ENCODE data around the gene CPE.
"Not testable (repeated sequence)": the region's sequence is repeated elsewhere in the genome, so short reads cannot be mapped to it uniquely, and the experiment has no call there.

Gene CPE

DNA sequence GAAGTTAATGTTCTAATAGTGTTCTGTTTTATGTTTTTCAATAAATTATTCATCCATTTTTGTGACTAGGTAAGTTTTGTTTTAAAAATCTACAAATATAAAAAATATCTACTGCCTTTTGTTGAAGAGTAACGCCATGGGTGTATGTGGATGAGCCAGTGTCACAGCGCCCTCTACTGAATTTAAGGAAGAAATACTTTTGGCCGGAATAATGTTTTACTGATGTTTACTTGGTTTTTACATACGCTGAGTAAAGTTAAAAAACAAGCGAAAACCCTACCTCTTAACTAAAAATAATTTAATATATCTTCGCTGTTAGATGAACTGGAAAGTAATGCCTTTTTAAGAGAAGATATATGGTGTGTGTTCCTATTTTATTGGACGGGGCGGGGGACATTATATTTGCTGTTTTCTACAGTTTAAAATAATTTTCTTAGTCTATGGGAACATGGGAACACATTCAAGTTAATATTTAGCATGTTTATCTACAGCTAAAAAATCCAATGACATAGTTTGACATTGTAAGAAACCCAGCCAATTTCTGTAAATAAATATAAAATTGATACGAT is 86.1 kb downstream of the CPE start:
- DNase-seq (ENCODE audit: low spot score), result peak; percentile 66

DNA sequence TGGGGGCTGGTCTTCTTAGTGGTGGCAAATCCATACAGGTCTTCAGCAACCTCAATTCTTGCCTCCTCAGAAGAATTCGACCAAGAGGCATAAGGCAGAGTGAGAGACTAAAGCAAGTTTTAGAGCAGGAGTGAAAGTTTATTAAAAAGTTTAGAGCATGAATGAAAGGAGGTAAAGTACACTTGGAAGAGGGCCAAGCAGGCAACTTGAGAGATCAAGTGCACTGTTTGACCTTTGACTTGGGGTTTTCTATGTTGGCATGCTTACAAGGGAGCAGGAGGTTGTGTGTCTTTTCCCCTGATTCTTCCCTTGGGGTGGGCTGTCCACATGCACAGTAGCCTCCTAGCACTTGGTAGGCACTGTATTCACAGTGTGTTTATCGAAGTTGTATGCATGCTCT is 91.2 kb downstream of the CPE start:
- no peak for DNase-seq (ENCODE audit: low spot score)

DNA sequence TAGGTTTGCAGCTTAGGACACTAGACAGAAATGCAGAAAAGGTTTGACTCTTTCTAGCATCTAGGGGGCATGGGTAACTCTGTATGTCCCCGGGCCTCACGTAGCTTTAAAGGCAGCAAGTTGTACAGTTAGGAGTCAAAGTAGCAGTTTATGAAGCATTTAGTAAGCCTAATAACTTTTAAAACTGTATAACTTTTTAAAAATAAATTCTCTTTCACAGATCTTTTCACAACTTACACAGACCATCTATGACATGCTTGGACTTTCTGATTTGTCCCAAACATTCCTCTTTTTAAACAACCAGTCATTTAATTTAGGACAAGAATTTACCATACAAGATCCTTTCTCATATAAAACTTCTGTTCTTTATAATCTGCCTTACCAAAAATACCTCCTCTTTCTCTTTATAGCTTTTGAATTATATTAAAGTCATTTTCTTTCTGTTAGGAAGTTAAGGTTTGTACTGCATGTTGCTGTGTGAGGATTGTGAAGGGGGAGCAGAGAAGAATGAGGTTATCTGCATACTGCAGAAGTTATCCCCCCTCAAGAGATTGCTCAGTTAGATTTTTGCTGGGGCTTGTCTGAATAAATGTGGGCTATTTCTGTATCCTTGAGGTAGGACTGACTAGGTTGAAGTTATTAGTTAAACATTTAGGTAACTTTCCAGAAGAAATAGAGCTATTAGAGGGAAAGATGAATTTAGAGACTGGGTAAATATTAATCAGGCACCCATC is 94.3 kb downstream of the CPE start:
- no peak for DNase-seq (ENCODE audit: low spot score)

DNA sequence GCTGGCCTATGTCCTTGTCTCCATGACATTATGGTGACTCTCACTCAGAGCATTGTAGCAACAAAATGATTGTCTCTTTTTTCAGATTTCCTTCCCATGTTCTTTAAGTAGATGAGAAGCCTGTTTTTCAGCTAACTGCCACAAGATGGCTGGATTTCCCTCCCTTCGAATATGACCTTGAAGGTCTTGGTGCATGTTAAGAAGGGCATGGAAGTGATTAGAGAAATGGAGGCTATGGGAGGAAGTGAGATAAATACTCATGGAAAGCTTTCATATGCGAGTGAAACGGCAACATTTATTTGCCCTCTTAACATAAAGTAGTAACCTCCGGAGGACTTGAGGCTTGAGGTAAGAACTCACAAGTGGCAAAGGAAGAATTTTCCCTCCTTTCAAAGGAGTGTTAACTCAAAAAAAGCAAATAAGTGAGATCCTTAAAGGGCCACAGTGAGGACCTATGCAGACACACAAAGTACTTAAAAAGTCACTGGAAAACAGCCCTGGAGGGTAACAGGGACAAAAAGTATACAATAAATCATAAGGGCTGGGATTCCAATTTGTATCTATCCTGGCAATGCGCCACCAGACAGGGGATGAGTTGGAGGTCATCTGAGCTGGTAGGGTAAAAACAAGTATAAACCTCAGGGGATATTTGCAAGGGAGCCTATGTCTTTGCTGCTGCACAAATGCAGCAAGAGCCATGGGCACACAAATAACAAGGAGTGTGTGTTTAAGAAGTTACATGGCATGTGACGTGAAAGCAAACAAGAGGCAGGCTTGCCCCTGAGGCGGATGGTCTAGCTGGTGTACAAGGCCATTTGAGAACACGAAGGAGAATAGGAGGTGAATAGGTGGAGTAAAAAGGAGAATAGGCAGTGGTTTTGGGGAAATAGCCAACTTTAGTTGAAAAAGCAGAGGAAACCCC is 96.2 kb downstream of the CPE start:
- DNase-seq (ENCODE audit: low spot score), result no peak

DNA sequence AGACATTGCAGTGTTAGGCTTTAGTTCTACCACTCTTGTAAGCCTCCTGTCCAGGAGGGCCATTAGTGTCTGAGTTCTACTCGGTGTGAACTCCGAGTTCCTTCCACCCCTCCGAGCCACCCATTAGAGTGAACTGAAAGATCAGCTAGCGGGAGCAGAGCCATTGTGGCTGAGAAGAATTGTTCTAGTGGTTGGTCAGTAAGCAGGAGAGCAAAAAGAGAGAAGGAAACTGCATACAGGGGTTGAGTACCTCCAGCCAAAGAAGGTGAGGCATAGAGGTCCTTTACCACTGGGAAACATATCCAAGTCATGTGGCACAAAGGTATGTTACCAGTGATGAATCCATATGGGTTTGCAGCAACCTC is 96.9 kb downstream of the CPE start:
- DNase-seq (ENCODE audit: low spot score), result no peak

DNA sequence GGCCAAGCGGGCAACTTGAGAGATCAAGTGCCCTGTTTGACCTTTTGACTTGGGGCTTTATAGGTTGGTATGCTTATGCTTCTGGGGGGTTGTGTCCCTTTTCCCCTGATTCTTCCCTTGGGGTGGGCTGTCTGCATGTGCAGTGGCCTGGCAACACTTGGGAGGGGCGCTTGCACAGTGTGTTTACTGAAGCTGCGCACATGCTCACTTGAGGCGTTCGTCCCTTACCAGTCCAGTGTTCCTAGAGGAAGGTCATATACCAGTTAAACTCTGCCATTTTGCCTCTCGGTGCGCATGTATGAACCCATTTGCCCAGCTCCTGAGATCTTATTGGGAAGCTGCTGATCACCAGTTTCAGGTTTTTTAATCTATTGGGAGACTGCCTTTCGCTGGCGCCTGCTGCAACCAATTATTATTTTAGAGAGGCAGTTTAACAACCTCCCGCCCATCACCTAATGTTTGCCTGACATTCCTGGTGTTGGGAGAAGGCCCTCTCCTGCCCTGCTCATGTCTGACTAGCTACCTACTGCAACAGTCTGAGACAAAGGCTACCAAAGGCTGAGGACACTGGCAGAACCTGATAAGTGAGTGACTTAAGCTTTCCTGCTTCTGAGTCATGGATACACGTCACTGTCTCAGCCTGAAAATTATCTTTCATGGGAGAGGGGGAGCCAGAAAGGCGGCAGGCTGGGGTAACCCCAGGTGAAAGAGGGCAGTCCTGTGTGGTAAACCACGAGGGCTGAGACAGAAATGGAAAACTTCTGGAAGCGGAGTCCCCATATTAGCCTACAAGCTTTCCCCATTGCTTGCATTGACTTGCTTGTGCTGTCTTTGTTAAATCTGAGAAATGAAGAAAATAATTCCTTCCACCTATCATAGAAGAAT is 97.6 kb downstream of the CPE start:
- DNase-seq (ENCODE audit: low spot score), result no peak

DNA sequence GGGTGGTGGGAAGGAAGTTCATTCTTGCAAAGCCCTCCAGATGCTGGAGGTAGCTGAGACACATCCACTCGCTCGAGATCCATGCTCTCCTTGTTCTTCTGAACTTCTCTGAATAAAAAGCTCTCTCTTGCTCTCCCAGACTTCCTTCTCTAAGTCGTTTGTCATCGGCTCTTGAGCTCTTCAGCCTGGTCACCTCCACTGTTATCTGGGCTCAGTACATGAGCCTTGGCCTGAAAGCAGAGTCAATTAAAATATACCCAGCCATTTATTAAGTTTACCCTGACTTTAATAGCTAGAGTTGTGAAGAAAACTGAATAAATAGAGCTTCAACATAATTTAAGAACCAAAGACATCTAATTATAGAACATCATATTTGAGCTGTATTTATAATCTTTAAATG is 99.0 kb downstream of the CPE start:
- DNase-seq (ENCODE audit: low spot score), result no peak

DNA sequence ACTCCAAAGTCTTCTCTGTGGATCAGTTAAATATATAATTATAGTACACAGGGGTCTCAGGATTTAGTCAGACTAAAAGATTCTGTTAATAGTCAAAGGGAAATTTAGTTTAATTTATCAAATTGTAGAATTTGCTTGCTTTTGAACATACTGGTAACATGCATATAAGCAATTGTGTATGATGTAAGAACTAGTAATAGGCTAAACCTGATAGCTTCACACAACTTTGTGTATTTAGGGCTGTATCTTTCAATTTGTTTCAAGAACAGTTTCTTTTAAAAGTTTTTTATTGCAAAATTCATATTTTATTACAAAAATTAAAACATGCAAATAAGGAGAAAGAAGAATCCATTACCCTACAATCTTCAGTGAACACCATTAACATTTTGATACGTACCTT is 99.5 kb downstream of the CPE start:
- no peak for DNase-seq (ENCODE audit: low spot score)

DNA sequence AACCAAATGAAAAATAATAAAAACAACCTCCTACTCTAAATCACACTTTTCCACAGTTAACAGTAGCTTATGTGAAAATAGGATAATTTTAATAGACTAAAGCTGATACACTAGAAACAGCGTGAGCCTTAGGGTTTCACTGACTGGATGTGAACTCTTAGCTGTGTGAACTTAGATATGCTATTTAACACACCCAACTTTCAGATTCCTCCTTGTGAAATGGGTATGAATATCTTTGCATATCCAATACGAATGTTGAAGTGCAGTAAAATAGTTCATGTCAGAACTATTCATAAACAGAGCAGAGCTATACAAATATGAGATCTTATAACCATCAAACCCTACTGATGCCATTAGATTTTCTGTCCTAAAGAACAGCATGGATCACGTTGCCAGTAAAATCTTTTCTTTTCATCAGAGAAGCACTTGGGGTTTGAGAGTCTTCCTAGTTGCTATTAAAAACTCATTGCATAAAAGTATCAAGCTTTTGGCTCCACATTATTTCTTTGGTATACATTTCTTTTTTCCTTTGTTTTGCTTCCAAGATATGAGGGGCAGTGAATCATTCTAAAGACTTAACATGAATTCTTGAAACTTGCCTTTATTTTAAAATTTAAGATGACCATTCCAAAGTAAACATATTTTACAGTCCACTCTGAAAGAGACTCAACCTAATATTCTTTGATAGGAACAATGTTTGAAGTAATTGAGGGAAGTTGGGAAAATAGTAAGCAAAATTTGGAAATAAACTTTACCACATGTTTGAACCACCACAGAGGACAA is 102.4 kb downstream of the CPE start:
- no peak for DNase-seq (ENCODE audit: low spot score)

DNA sequence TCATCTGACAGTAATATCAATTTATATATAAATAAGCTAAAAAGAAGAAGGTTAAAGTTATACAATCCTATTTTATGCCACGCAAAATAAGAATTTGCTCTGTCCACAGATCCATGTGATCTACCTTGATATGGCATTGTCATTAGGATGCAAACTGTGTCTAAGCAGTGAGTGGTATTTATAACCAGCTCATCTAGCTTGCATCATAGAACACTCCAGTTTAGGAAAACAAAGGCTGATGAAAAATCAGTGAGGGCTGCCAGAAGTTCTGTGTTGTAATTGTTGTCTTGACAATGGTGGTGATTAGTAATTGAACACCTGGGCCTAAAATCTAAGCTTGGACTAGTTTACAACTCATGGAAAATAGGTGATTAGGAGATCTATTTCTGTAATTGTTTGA is 111.0 kb downstream of the CPE start:
- DNase-seq (ENCODE audit: low spot score), result no peak

DNA sequence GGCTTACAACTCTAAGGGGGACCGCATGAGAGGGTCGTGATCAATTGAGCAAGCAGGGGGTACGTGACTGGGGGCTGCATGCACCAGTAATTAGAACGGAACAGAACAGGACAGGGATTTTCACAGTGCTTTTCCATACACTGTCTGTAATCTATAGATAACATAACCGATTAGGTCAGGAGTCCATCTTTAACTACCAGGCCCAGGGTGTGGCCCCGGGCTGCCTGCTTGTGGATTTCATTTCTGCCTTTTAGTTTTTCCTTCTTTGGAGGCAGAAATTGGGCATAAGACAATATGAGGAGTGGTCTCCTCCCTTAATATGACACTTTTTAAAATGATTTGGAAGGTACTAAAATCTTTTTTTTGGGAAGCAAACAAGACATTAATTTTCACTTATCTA is 113.8 kb downstream of the CPE start:
- not testable (repeated sequence) for DNase-seq (ENCODE audit: low spot score)

DNA sequence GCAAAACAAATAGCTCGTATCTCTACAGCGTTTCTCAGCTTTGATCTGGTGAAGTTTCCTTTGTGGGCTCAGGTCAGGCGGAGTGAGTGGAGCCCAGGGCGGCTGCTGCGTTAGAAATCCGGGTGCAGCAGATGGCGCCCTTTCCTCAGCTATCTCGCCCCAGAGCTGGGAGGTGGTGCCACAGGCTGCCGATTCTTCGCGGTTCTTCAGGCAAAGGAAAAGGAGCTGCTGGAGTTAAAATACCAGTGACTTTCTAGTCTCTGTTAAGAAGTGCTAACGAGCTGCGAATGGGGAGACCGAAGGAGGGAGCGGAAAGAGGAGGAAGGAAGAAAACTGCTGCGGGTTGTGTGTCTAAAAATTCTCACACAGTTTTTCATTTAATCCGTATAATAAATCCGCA is 114.6 kb downstream of the CPE start:
- peak; percentile 69 for DNase-seq (ENCODE audit: low spot score)

DNA sequence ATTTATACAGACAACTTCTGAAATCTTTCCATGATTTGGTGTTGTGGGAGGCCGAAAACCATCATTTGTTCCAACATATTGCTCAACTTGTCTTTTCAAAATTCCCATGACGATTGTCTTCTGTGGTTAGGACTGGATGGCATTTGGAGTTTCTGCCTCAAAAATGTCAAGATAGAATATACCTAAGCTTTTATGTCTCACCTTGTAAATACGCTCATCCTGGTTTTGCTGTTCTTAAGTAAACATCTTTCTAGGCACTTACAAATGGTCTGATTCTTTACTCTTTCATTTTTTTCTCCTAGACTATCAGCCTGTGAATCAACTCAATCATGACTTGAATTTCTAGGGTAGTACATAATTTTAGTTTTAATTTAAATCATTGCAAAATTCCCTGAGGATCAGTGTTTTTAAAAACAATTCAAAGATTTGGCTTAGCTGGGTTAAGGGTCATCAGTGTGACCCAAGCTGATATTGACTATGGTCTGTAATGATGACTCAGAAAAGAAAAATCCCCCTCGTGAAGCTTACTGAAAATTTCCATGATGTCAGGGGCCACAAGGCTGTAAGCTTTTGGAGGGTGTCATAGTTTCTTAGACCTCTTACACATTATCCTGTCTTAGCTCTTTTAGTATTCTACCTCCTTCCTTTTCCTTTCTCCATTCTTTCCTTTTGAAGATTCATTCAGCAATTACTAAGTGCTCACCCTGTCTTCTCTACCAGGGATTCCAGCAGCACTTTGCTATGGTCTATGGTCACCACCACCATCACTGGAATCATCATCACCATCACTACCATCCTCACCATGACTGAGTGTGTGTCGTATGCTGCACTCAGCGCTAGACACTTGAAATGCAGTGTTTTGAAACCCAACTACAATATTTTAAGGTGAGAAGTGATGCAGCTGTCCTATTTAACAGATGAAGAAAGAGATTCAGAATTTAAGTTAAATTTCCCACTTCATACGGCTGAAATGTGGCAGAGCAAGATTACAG is 124.4 kb downstream of the CPE start:
- DNase-seq (ENCODE audit: low spot score), result no peak

DNA sequence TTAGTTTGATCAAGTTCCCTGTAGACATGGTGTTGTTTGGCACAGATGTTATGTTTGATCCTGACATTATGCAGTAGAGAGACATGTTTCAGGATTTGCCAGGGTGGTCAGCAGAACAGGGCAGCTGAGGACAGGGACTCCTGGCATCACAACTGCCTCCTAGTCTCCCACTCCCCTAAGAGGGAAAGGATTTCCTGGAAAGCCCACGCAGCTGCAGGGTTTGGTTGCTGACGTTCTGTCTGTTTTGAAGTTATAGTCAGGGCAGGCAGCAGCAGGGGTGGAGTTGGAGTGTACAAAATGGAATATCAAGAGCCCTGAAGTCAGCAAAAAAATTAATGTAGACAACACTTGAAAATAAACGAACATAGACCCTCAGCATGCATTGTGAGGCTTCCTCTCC is 125.4 kb downstream of the CPE start:
- DNase-seq (ENCODE audit: low spot score), result no peak

DNA sequence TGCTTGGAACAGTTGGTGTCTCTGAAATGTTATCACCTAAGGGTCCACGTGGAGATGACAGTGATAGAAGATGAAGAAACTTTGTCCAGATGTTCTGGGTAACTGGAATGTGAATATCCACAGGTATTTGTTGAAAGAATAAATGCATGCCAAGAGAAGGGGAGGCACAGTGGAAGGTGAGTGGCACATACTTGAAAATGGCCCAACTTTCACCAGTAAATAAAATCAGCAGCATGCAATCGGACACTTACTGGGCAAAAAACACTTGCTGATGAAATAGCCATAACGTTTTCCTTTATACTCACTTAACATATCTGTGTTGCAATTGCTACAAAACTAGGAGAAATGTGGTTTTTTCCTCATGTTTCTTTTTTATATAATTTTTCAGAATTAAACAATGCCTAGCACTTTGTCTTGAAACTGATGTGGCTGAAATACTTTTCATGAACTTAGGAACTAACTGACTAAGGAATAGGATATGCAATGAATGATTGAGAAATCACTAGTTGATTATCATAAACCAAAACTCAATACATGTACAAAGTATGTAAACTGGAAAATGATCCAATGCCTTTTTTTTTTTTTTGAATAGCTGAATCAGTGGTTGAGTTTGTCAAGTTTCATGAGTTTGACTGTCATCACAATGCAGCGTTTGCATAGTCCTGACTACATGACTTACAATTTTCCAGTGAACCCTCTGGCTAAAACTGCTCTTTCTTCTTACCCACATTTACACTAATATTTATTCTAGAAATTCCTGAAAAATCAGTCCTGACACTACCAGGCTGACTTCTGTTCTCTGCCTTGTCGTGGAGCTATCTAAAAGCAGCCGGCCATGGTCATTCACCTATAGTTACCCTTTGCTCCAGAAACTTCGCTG is 127.4 kb downstream of the CPE start:
- DNase-seq (ENCODE audit: low spot score), result peak; percentile 25

DNA sequence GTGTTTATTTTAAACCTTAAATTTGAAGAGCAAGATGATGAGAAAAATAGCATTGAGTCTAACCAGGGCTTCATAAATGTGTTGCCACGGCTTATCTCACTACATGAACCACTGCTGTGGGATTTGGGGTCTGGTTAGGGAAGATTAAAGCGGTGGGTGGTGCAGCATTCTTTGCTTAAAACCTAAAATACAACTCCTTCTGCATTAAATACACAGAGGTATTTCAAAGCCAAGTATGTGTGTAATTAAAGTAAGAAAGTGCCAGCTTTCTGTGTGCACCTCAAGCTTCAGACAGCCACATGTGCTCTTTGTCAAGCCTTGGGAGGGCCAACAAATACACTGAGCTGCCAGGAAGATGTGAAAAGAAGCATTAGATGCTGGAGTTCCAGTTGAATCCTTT is 128.0 kb downstream of the CPE start:
- DNase-seq (ENCODE audit: low spot score), result no peak

DNA sequence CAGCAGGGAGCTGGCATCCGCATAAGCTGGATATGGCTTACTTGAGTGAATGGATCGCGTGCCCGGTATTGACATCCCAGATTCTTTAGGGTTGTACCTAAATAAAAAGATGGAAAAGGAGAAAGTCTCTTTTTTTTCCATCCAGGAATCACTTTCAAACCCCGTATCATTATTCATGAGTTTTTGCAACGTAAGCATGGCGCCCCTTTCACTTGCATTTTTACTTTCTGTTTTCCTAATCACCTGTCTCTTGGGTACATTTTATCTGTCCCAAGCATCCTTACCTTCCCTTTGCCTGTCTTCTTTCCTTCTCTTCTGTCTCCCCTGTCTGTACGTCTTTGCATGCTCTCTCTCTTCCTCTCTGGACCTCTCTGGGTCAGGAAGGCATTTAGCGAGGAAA is 128.6 kb downstream of the CPE start:
- no peak for DNase-seq (ENCODE audit: low spot score)

DNA sequence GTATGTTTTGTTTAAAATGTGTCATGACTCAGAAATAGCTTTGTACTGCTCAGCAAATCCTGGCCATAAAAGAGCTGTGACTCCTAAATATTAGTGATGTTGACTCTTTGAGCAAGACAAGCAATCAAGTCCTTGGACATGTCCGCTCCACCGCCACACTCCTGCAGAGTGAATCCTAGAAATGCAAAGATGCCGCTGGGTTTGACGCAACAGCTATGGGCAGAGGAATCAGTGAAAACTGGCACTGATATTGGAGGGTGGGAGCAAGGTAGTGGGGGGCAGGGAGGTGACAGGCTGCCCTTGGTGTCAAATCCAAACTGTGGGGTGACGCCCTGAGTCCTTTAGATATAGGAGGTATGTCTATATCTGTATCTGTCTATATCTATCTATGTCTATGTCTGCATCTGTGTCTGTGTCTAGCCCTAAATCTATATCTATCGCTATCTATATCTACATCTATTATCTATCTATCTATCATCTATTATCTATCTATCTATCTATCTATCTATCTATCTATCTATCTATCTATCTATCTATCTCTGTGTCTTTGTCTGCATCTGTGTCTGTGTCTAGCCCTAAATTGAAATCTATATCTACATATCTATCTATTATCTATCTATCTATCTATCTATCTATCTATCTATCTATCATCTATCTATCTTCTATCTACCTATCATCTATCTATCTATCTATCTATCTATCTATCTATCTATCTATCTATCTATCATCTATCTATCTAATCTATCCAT is 129.7 kb downstream of the CPE start:
- DNase-seq (ENCODE audit: low spot score), result no peak

Data from iPS-NIHi11 (cell line).